CD4-positive, CD25-positive, alpha-beta regulatory T cell (primary cell): ENCODE data around the gene LAYN. TPM values are rescaled to one million over a fixed set of nuclear protein-coding genes. Genes with fewer than 3 reads are reported as not detected.

Experiments used
- ATAC-seq, 2 donors: fragments of 150-1000 bp; cut with Tn5 transposase; one replicate each; pipeline ENCODE4 v1.10.0; 2021; ENCODE audit warnings: low read depth in 2 of 2, moderate number of reproducible peaks in 2 of 2, moderate library complexity in 1 of 2
- DNase-seq, 3 donors: peaks; one replicate each; pipeline versions ENCODE4 v3.0.0 to v3.0.0-alpha.2; 2012 to 2022; ENCODE audit warnings: mixed read lengths in 1 of 3
- H3K27ac ChIP-seq: one replicate; pipeline ENCODE4 v1.7.0; 2013; ENCODE audit warnings: mild to moderate bottlenecking, low read length; ENCODE audit not compliant: insufficient read depth, poor library complexity, severe bottlenecking
- H3K27me3 ChIP-seq: one replicate; pipeline ENCODE4 v1.7.0; 2013; ENCODE audit warnings: low read length; ENCODE audit not compliant: control insufficient read depth, insufficient read depth
- H3K36me3 ChIP-seq: one replicate; pipeline ENCODE4 v1.7.0; 2013; ENCODE audit warnings: mild to moderate bottlenecking, low read length, moderate library complexity; ENCODE audit not compliant: control insufficient read depth, insufficient read depth
- H3K4me1 ChIP-seq: 2 replicates; pipeline ENCODE4 v1.7.0; 2013; ENCODE audit warnings: mild to moderate bottlenecking, low read length; ENCODE audit not compliant: insufficient read depth, control insufficient read depth, poor library complexity, severe bottlenecking
- H3K4me3 ChIP-seq: one replicate; pipeline ENCODE4 v1.7.0; 2013; ENCODE audit warnings: low read depth, mild to moderate bottlenecking, low read length, moderate library complexity
- H3K9me3 ChIP-seq, 2 experiments: 1 replicate in 1 of 2; 2 replicates in 1 of 2; pipeline ENCODE4 v1.7.0; 2013; ENCODE audit warnings: low read length in 2 of 2, mild to moderate bottlenecking in 1 of 2, moderate library complexity in 1 of 2; ENCODE audit not compliant: control insufficient read depth in 2 of 2
- H3K27ac Mint-ChIP-seq, 3 donors: one replicate each; pipeline ENCODE4 v1.8.0; 2020 to 2022; ENCODE audit warnings: mild to moderate bottlenecking in 3 of 3, mixed read lengths in 3 of 3, moderate library complexity in 2 of 3
- H3K27me3 Mint-ChIP-seq: one replicate; pipeline ENCODE4 v1.8.0; 2022; ENCODE audit warnings: mild to moderate bottlenecking, mixed read lengths
- H3K36me3 Mint-ChIP-seq: one replicate; pipeline ENCODE4 v1.8.0; 2020; ENCODE audit warnings: mixed read lengths
- H3K4me1 Mint-ChIP-seq, 4 donors: one replicate each; pipeline ENCODE4 v1.8.0; 2020 to 2022; ENCODE audit warnings: mixed read lengths in 4 of 4, mild to moderate bottlenecking in 1 of 4
- H3K4me3 Mint-ChIP-seq, 4 donors: one replicate each; pipeline ENCODE4 v1.8.0; 2020 to 2022; ENCODE audit warnings: mild to moderate bottlenecking in 4 of 4, mixed read lengths in 4 of 4, moderate library complexity in 3 of 4
- H3K9me3 Mint-ChIP-seq, 7 donors: one replicate each; pipeline ENCODE4 v1.8.0; 2020 to 2022; ENCODE audit warnings: mixed read lengths in 7 of 7, mild to moderate bottlenecking in 3 of 7, moderate library complexity in 2 of 7
- polyA plus RNA-seq, 4 donors: library from polyadenylated mRNA; unstranded; fragments of 300-500 nt; fragmentation: Illumina TruSeq; gene quantifications; one replicate each; pipeline ENCODE4 v1.2.3, GENCODE V29; 2021
- total RNA-seq: library from RNA; stranded (reverse); gene quantifications from one replicate; pipeline ENCODE4 v1.2.3, GENCODE V29; 2022

Gene LAYN
- total and polyA plus RNA-seq, 5 donors from 2014 or later: 6.2 to 17.9 (median 12.9) TPM

DNA sequence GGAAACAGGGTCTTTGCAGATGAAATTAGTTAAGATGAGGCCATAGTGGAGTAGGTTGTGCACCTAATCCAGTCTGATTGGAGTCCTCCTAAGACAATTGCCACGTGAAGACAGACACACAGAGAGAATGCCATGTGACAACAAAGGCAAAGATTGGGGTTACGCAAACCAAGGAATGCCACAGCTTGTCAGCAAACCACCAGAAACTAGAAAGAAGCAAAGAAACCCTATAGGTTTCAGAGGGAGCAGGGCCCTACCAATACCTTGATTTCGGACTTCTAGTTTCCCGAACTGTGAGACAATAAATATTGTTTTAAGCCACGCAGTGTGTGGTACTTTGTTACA lies 8.2 kb upstream of the LAYN start:
- DNase-seq (no peak), ATAC-seq (no peak)
- peaks cover 10 to 29% (median 16%) of the 10 kb centered on the region in 4 donors for H3K4me1 Mint-ChIP-seq
- peak overlapping the region; percentile 78 for H3K27ac ChIP-seq
- peaks cover 17% of the 10 kb centered on the region for H3K4me1 ChIP-seq
- H3K9me3 ChIP-seq: no peaks in the 10 kb centered on the region
- no peaks in the 10 kb centered on the region for H3K27me3 ChIP-seq
- H3K36me3 Mint-ChIP-seq: no peaks in the 10 kb centered on the region
- H3K9me3 Mint-ChIP-seq: peaks cover 0 to 1% (median 0%) of the 10 kb centered on the region in 7 donors
- H3K27ac Mint-ChIP-seq: peak overlapping the region; percentile 21 to 94 (median 41)
- peak overlapping the region in 2 of 4 donors; percentile 35 to 45 for H3K4me3 Mint-ChIP-seq
- H3K4me3 ChIP-seq: peak overlapping the region; percentile 4
- H3K27me3 Mint-ChIP-seq: no peaks in the 10 kb centered on the region
- no peaks in the 10 kb centered on the region for H3K36me3 ChIP-seq

DNA sequence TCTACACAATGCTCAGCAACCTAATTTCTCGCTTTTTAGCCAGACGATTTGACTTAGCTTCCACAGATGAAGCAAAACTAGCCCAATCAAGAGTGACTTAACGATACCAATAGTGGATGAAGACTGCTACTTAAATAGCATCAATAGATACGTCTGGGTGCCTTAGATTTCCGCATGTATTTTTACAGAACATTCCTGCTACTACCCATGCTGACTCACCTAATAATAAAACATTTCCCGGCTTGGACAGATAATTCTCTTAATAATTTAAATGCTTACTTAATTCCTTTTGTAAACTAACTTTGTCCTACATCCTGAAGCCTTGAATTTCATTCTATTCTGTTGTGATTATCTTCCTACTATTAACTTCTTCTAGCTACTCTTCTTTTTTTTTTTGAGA lies 5.2 kb upstream of the LAYN start:
- no peak overlapping the region for H3K4me3 Mint-ChIP-seq
- H3K27me3 Mint-ChIP-seq: peaks cover 5% of the 10 kb centered on the region
- no peak for DNase-seq
- Histone ChIP-seq H3K27me3 (no peaks in the 10 kb centered on the region), H3K9me3 (no peaks in the 10 kb centered on the region), H3K27ac (no peak overlapping the region), H3K36me3 (no peaks in the 10 kb centered on the region), H3K4me3 (no peak overlapping the region), H3K4me1 (peaks cover 28% of the 10 kb centered on the region)
- H3K27ac Mint-ChIP-seq: no peak overlapping the region
- no peak for ATAC-seq
- H3K9me3 Mint-ChIP-seq: peaks cover 0 to 1% (median 0%) of the 10 kb centered on the region in 7 donors
- H3K36me3 Mint-ChIP-seq: no peaks in the 10 kb centered on the region
- peaks cover 15 to 32% (median 18%) of the 10 kb centered on the region in 4 donors for H3K4me1 Mint-ChIP-seq

DNA sequence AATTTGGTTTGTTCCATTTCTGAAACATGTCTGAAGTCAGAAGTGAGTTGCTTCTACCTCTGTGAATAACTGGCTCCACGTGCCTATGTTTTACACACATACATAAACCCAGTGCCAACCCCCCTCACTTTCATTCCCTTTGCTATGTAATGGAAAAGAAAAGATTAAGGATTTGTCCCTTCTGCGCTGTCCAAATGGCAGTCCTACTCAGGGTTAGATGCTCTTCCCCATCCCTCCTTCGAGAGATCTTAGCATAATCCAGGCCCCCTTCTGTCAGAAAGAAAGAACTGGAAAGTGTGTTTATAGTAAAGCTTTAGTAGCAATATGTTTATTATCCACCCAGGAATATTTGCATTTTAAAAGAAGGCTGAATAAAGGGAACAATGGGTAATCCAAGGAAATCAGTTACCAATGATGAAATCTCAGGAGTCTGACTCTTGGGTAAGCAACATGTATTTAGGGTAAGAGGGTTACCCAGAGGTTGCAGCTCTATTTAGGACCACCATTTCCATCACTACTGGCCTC lies 3.1 kb upstream of the LAYN start:
- Mint-ChIP-seq H3K4me1 (peaks cover 13 to 34% (median 14%) of the 10 kb centered on the region in 4 donors), H3K27ac (no peak overlapping the region), H3K4me3 (no peak overlapping the region), H3K36me3 (no peaks in the 10 kb centered on the region), H3K9me3 (peaks cover 0 to 1% (median 0%) of the 10 kb centered on the region in 7 donors), H3K27me3 (peaks cover 14% of the 10 kb centered on the region)
- Histone ChIP-seq H3K9me3 (no peaks in the 10 kb centered on the region), H3K36me3 (no peaks in the 10 kb centered on the region), H3K4me1 (peaks cover 31% of the 10 kb centered on the region), H3K4me3 (no peak overlapping the region), H3K27ac (no peak overlapping the region), H3K27me3 (peaks cover 2% of the 10 kb centered on the region)
- DNase-seq (no peak), ATAC-seq (no peak)

DNA sequence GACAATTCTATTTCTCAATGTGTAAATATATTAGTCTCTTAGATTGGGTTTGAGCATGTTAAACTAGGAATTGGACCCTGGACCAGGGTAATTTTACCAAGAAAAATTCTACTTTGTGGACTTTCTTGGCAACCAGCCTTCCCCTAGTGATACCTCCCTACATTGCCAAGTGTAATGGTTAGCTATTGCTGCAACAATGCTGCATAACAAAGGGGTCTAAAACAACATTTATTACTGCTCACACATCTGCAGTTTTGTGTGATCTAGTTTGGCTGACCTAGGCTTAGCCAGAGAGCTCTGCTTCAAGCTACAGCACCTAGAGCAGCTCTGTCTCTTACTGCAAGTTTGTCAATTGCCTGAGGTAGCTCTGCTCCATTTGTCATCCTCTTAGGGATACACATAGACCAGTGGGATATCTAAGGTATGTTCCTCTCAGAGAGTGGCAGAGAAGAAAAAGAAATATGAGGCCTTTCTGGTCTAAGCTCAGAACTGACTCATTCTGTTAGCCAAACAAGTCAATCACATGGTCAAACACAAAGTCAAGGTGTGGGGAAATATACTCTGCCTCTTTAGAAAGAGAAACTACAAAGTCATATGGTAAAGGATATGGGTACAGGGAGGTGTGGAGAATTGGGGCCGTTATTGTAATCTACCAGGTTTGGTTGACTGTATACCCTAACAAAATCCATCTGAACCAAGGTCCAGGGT lies 2.0 kb upstream of the LAYN start:
- Histone ChIP-seq H3K36me3 (no peaks in the 10 kb centered on the region), H3K9me3 (no peaks in the 10 kb centered on the region), H3K4me3 (peak overlapping the region; percentile 70), H3K4me1 (peaks cover 30% of the 10 kb centered on the region), H3K27me3 (peaks cover 2% of the 10 kb centered on the region), H3K27ac (peak overlapping the region; percentile 73)
- DNase-seq: peak in 2 of 3 donors; percentile 25 to 80
- H3K36me3 Mint-ChIP-seq: no peaks in the 10 kb centered on the region
- peaks cover 0 to 1% (median 0%) of the 10 kb centered on the region in 7 donors for H3K9me3 Mint-ChIP-seq
- H3K27ac Mint-ChIP-seq: peak overlapping the region; percentile 75 to 90 (median 87)
- H3K4me3 Mint-ChIP-seq: peak overlapping the region; percentile 81 to 92 (median 88)
- ATAC-seq: peak; percentile 52
- peaks cover 15% of the 10 kb centered on the region for H3K27me3 Mint-ChIP-seq
- H3K4me1 Mint-ChIP-seq: peaks cover 14 to 34% (median 18%) of the 10 kb centered on the region in 4 donors

DNA sequence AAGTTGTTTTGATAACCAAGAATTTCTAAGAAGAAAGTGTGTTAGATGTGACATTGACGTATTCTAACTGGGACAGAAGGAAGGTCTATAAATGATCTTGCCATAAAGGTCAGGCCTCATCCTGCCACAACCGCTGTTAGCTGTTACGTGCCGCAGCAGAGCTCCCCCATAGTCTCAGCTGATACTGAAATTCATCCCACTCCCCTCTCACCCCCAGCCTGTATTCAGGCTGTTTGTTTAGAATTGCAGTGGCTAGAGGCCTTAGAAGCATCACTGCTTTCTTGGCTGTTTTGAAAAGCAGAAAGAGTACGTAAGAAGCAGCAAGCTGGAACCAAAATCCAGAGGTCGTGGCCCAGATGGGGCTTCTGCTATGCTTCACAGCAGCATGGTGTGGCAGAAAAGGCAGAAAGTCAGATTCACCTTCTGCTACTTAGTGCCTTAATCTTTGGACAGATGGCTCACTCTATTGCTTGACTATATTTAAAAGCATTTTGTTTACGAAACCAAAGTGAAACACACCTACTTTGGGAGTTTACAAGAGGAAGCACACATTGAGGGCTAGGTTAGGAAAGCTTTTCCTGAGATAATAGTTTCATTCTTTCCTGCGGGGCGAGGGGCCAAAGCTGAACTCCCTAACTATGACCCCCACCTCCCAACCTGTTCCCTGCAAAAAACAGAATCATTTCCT lies 950 bp upstream of the LAYN start:
- Histone ChIP-seq H3K36me3 (no peaks in the 10 kb centered on the region), H3K4me1 (peaks cover 30% of the 10 kb centered on the region), H3K4me3 (peak overlapping the region; percentile 70), H3K9me3 (no peaks in the 10 kb centered on the region), H3K27me3 (peaks cover 2% of the 10 kb centered on the region), H3K27ac (peak overlapping the region; percentile 73)
- peaks cover 19% of the 10 kb centered on the region for H3K27me3 Mint-ChIP-seq
- no peaks in the 10 kb centered on the region for H3K36me3 Mint-ChIP-seq
- peak overlapping the region; percentile 75 to 90 (median 87) for H3K27ac Mint-ChIP-seq
- peak in 2 of 3 donors; percentile 55 to 82 for DNase-seq
- peak; percentile 76 to 79 for ATAC-seq
- H3K4me1 Mint-ChIP-seq: peaks cover 14 to 34% (median 18%) of the 10 kb centered on the region in 4 donors
- peaks cover 0 to 1% (median 0%) of the 10 kb centered on the region in 7 donors for H3K9me3 Mint-ChIP-seq
- H3K4me3 Mint-ChIP-seq: peak overlapping the region; percentile 81 to 92 (median 88)

DNA sequence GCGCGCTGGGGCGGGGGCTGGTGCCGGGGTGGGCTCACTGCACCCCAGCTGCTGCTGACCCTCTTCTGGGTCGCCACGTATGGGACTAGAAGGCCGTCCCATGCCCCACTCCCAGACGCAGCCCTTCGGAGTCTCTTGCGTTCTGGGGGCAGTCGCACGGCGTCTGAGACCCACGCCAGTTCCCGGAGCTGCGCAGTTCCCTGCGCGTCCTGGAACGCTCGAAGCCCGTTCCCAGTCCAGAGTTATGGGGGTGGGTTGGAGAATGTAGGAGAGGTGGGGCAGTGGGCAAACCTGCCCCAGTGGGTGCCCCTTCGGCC lies 375 bp downstream of the LAYN start:
- peaks cover 14 to 34% (median 18%) of the 10 kb centered on the region in 4 donors for H3K4me1 Mint-ChIP-seq
- peaks cover 4% of the 10 kb centered on the region for H3K36me3 Mint-ChIP-seq
- Histone ChIP-seq H3K4me3 (peak overlapping the region; percentile 23), H3K27me3 (peaks cover 2% of the 10 kb centered on the region), H3K36me3 (no peaks in the 10 kb centered on the region), H3K27ac (peak overlapping the region; percentile 43), H3K4me1 (peaks cover 30% of the 10 kb centered on the region), H3K9me3 (no peaks in the 10 kb centered on the region)
- peaks cover 19% of the 10 kb centered on the region for H3K27me3 Mint-ChIP-seq
- no peaks in the 10 kb centered on the region for H3K9me3 Mint-ChIP-seq
- DNase-seq: no peak
- no peak overlapping the region for H3K27ac Mint-ChIP-seq
- ATAC-seq: no peak
- H3K4me3 Mint-ChIP-seq: peak overlapping the region in 3 of 4 donors; percentile 68 to 87 (median 84)

DNA sequence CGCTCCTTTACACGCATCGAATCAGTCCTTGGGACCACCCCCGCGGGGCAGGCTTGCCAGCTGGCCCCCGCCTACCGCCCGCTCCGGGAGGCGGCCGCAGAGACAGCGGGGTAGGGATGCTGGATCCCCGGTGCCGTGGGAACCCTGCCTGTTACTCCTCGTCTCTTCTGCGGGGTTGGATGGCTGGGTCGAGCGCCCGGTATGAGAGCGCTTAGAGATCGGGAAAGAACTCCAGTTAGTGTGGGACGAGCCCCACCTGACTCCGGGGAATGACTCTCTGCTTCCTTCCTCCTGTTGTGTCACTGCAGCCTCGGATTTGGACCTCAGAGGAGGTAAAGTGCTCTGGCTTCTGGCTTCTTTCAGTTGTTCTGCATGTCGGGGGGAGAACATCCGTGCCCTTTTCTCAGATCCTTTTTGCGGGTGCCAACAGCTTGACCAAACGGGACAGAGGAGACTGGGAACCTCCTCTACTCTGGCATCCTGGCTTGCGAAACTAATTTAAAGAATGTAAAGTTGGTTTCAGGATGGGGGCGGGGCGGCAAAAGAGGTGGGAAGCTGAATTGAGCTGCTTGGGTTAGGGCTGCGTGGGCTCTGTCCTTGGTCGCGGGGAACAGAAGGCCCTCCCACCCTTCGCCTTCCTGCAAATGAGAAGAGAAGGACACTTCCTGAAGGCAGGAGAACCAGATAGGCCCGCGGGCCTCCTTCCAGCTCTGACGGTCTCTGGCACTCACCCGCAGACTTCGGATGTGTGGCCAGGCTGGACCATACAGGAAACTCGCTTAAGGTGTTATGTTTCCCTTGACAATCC lies 938 bp downstream of the LAYN start:
- H3K4me1 Mint-ChIP-seq: peaks cover 14 to 34% (median 18%) of the 10 kb centered on the region in 4 donors

More for the DNA sequence above, 938 bp downstream of the LAYN start:
- Mint-ChIP-seq H3K4me3 (peak overlapping the region; percentile 84 to 93 (median 88)), H3K27ac (peak overlapping the region; percentile 48 to 72 (median 52)), H3K27me3 (peaks cover 19% of the 10 kb centered on the region), H3K36me3 (peaks cover 4% of the 10 kb centered on the region), H3K9me3 (no peaks in the 10 kb centered on the region)
- Histone ChIP-seq H3K4me1 (peaks cover 30% of the 10 kb centered on the region), H3K9me3 (no peaks in the 10 kb centered on the region), H3K36me3 (no peaks in the 10 kb centered on the region), H3K27me3 (peaks cover 2% of the 10 kb centered on the region), H3K4me3 (peak overlapping the region; percentile 64), H3K27ac (peak overlapping the region; percentile 43)
- DNase-seq (peak in 1 of 3 donors; percentile 22), ATAC-seq (no peak)
